Karpas-422 (cell line): ENCODE measurements around the gene CIROP. TPM values are rescaled to one million over a fixed set of nuclear protein-coding genes. Genes with fewer than 3 reads are reported as not detected.

Source experiments
- DNase-seq: peaks from one replicate; pipeline ENCODE4 v3.0.0-alpha.2; 2015
- H2AFZ ChIP-seq: fragments of 200-600 bp; sonication (generic); 2 replicates; pipeline ENCODE4 v1.6.1; 2014; ENCODE audit warnings: antibody characterized with exemption, low read length, mixed read lengths
- H3K27ac ChIP-seq: fragments of 200-600 bp; sonication (generic); 2 replicates; pipeline ENCODE4 v1.5.1; 2014; ENCODE audit warnings: mild to moderate bottlenecking, low read length, moderate library complexity
- H3K27me3 ChIP-seq: fragments of 200-600 bp; sonication (generic); 2 replicates; pipeline ENCODE4 v1.6.1; 2014; ENCODE audit warnings: low read length, mixed read lengths
- H3K36me3 ChIP-seq: fragments of 200-600 bp; sonication (generic); 2 replicates; pipeline ENCODE4 v1.6.1; 2014; ENCODE audit warnings: low read length, mixed read lengths; ENCODE audit not compliant: insufficient read depth
- H3K4me1 ChIP-seq: fragments of 200-600 bp; sonication (generic); 2 replicates; pipeline ENCODE4 v1.6.1; 2014; ENCODE audit warnings: mild to moderate bottlenecking, low read length, mixed read lengths
- H3K4me2 ChIP-seq: fragments of 200-600 bp; sonication (generic); 2 replicates; pipeline ENCODE4 v1.6.1; 2014; ENCODE audit warnings: low read length, low read depth, mild to moderate bottlenecking; ENCODE audit not compliant: poor library complexity, severe bottlenecking
- H3K4me3 ChIP-seq: fragments of 200-600 bp; sonication (generic); 2 replicates; pipeline ENCODE4 v1.5.1; 2014; ENCODE audit warnings: mild to moderate bottlenecking, antibody characterized with exemption, low read length, mixed read lengths
- H3K79me2 ChIP-seq: fragments of 200-600 bp; sonication (generic); 2 replicates; pipeline ENCODE4 v1.6.1; 2014; ENCODE audit warnings: mild to moderate bottlenecking, low read length, mixed read lengths
- H3K9ac ChIP-seq: fragments of 200-600 bp; sonication (generic); 2 replicates; pipeline ENCODE4 v1.6.0; 2014; ENCODE audit warnings: low read length
- H3K9me2 ChIP-seq: fragments of 200-600 bp; sonication (generic), shearing (Covaris generic); replicated peaks from 2 replicates; pipeline ENCODE4 v1.6.0; 2014; ENCODE audit warnings: mild to moderate bottlenecking, low read length, moderate library complexity; ENCODE audit not compliant: insufficient read depth
- H3K9me3 ChIP-seq: fragments of 300-700, 200-600 bp; sonication (generic); 2 replicates; pipeline ENCODE4 v1.6.1; 2014; ENCODE audit warnings: low read length, mixed read lengths
- H4K20me1 ChIP-seq: fragments of 200-600 bp; sonication (generic); 2 replicates; pipeline ENCODE4 v1.6.1; 2014; ENCODE audit warnings: mild to moderate bottlenecking, antibody characterized with exemption, low read length, low read depth; ENCODE audit not compliant: insufficient read depth
- total RNA-seq: library from RNA; depleted of rRNA; stranded (reverse); fragments of >200 nt; shearing (Covaris generic); gene quantifications from 2 replicates; pipeline ENCODE4 v1.2.3, GENCODE V29; 2014; ENCODE audit warnings: low replicate concordance

The CIROP gene
- total RNA-seq, 1 experiment from 2014 or later: not detected

DNA sequence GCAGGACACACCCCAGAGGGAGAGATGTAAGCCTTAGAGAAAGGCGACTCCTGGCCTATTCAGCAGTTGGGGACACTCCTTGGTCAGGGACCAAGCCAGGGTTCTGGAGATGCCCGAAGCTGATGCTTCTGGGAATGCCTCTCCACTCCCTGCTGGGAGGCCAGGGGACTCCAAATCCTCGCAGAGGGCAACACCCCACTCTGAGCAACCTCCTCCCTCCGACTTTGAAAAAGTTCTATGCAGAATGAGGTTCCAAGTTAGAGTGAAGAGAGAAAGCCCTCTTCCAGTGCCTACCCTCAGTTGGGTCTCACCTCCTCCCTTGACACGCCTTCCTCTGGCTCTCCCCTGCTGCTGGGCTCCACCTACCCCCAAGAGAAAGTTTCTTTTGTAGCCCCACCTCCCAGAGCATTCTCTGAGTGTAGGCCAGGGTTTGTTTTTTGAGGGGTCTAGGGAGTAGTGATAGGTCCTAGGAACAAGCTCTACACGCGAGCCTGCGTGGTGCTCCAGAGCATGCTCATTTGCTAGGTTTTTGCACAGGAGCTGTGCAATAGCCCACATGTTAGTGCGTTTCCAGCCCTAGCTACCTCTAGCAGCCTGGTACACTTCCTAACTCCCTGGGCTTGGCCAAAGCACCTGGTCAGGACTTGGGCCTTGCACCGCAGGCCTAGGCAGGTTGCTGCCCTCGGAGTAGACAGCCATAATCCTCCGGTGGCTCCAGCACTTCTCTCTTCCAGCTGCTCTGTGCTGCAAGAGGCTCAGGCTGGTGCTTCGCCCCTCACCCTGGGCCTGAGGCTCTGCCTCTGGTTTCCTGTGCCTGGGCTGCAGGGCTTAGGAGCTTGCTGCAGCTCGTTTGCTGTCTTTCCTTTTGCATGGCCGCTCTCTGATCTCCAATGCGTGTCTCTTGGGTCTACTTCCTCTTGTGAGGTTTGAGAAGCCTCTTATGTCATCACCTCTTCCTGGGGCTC lies 14.9 kb upstream of the CIROP start:
- Histone ChIP-seq H3K36me3 (no peaks in the 10 kb centered on the region), H4K20me1 (no peaks in the 10 kb centered on the region), H2AFZ (peak overlapping the region; percentile 82), H3K27ac (no peak overlapping the region), H3K4me2 (peak overlapping the region; percentile 47), H3K4me1 (peaks cover 29% of the 10 kb centered on the region), H3K79me2 (no peaks in the 10 kb centered on the region), H3K27me3 (no peaks in the 10 kb centered on the region), H3K9me3 (no peaks in the 10 kb centered on the region), H3K9me2 (no peaks in the 10 kb centered on the region), H3K9ac (peak overlapping the region; percentile 14), H3K4me3 (no peak overlapping the region)
- peak; percentile 74 for DNase-seq

DNA sequence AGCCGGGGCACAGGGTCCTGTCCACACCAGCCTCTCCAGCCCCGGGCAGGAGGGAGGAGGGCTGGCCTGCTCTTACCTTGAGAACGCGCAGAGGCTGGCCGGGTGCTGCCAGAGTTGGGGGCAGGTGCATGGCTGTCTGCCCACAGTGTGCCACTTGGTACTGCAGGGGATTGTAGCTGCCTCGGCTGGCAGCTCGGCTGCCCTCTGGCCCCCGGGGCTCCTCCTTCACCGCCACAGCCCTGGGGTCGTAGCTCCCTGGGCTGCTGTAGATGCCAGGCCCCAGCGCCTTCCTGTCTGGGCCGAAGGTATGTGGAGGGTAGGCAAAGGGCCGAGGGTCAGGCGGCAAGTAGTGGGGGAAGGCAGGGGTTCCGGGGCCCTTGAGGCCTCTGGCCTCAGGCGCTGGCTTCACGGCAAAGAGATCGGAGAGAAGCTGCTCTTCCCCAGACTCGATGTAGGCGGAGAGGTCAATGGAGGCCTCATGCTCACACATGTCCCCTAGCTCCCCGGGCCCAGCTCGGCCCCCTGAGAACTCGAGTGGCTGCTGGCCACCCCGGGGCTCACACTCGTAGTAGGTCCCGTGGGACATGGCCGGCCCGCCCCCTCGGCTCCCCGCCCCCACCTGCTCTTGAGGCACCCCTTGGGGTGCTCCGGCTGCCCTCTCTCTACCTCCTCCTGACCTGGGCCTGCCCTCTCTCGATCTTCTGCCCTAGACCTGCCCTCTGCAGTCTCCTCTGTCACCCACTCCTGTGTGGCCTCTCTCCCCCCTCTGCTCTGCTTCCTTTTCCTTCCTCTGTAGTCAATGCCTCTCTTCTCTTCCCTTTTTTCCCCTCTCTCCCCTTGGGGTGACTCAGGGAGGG lies 13.9 kb upstream of the CIROP start, which contains the start of gene CEBPE:
TSS of gene CEBPE (minus strand) at position 750 of the 857 bp plus-strand sequence. CDS start at position 586, 164 bp downstream.
- Histone ChIP-seq H2AFZ (peak within 1 kb of the TSS; percentile 82), H3K36me3 (no peaks in the 10 kb centered on the region), H3K27me3 (no peaks in the 10 kb centered on the region), H3K27ac (no peak within 1 kb of the TSS), H3K9ac (peak within 1 kb of the TSS; percentile 14), H3K4me2 (peak within 1 kb of the TSS; percentile 47), H3K4me3 (no peak within 1 kb of the TSS), H3K9me3 (no peaks in the 10 kb centered on the region), H4K20me1 (no peaks in the 10 kb centered on the region), H3K9me2 (no peaks in the 10 kb centered on the region), H3K79me2 (no peaks in the 10 kb centered on the region), H3K4me1 (peaks cover 32% of the 10 kb centered on the region)
- DNase-seq: no peak

DNA sequence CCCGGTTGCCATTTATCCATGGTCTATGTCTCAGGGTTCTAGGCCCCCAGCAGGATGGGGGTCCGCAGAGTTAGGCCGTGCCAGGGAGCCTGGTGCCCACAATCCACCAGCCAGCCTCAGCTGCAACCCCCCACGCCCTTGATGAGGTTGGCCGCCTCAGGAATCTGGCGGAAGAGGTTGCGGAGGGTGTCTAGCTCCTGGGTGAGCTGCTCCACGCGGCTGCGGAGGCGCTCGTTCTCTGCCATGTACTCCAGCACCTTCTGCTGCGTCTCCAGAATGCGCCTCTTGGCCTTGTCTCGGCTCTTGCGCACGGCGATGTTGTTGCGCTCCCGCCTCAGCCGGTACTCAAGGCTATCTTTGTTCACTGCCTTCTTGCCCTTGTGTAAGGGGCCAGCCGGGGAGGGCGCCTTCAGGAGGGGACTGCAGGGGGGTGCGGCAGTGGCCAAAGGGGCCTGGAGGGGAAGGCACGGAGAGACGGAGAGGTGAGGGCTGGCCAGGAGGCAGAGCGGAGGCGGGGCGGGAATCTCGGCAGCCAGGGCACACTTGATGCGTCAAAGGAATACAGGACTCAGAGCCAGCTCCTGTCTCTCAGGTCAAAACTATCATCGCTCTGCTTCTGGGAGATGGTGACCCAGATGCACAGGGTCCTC lies 12.7 kb upstream of the CIROP start:
- Histone ChIP-seq H3K9me2 (no peaks in the 10 kb centered on the region), H3K36me3 (no peaks in the 10 kb centered on the region), H3K79me2 (no peaks in the 10 kb centered on the region), H3K27me3 (no peaks in the 10 kb centered on the region), H3K4me3 (no peak overlapping the region), H3K4me2 (no peak overlapping the region), H4K20me1 (no peaks in the 10 kb centered on the region), H3K27ac (no peak overlapping the region), H3K4me1 (peaks cover 32% of the 10 kb centered on the region), H3K9ac (no peak overlapping the region), H3K9me3 (no peaks in the 10 kb centered on the region), H2AFZ (no peak overlapping the region)
- DNase-seq: no peak

DNA sequence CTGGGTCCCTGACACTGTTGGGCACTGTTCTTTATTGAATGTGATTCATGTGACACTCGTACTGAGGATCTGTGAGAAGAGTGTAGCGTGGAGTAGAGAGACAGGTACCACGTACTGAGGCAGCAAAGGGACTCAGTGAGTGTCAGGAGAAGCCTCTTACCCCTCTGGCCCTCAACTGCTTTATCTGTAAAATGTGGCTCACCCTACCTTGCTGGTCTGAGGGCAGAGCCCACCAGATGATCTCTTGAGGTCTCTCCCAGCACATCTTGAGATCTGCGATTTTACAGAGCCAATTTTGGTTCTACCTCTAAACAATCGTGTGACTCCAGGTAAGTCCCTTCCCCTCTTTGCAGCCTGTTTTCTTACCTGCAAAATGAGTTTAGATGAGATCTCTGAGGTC lies 11.1 kb upstream of the CIROP start:
- no peaks in the 10 kb centered on the region for H4K20me1 ChIP-seq
- no peak overlapping the region for H2AFZ ChIP-seq
- H3K4me2 ChIP-seq: no peak overlapping the region
- H3K27me3 ChIP-seq: no peaks in the 10 kb centered on the region
- no peak overlapping the region for H3K9ac ChIP-seq
- H3K27ac ChIP-seq: no peak overlapping the region
- no peaks in the 10 kb centered on the region for H3K79me2 ChIP-seq
- no peaks in the 10 kb centered on the region for H3K36me3 ChIP-seq
- H3K9me2 ChIP-seq: no peaks in the 10 kb centered on the region
- DNase-seq: no peak
- H3K9me3 ChIP-seq: no peaks in the 10 kb centered on the region
- H3K4me3 ChIP-seq: no peak overlapping the region
- peaks cover 26% of the 10 kb centered on the region for H3K4me1 ChIP-seq

DNA sequence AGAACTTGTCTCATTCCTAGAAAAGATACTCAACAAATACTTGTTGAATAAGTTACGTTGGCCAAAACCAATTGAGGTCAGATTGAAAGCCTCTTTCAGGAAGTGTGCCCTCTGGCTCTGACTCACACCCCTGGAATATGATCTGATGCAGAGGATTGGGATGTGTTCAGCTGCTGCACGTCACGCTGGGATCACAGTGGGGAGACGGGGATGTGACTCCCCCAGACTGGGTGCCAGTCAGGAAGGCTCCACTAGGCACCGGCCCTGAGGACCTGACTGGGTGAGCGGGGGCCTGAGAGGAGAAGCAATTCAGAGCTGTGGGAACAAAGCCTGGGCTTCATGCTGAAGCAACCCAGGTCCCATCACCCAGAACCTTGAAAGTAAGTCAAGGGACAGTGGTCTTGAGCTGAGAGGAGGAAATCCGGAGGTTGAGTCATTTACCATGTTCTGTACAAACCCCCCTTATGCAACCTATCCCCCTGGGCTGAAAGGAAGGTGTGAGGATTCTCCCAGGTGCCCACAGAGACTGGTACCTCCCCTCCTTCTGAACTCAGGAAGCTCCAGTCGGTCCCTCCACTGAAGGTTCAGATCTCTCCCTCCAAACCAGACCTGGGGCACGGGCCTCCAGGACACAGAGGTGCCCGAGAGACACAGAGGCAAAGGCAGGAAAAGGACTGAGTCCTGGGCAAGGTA lies 10.4 kb upstream of the CIROP start:
- no peak overlapping the region for H2AFZ ChIP-seq
- no peaks in the 10 kb centered on the region for H3K79me2 ChIP-seq
- H3K4me1 ChIP-seq: peaks cover 20% of the 10 kb centered on the region
- H3K4me3 ChIP-seq: no peak overlapping the region
- H3K27ac ChIP-seq: no peak overlapping the region
- no peak for DNase-seq
- H3K9me2 ChIP-seq: no peaks in the 10 kb centered on the region
- H3K4me2 ChIP-seq: no peak overlapping the region
- no peaks in the 10 kb centered on the region for H3K9me3 ChIP-seq
- no peak overlapping the region for H3K9ac ChIP-seq
- no peaks in the 10 kb centered on the region for H3K36me3 ChIP-seq
- H4K20me1 ChIP-seq: no peaks in the 10 kb centered on the region
- no peaks in the 10 kb centered on the region for H3K27me3 ChIP-seq

DNA sequence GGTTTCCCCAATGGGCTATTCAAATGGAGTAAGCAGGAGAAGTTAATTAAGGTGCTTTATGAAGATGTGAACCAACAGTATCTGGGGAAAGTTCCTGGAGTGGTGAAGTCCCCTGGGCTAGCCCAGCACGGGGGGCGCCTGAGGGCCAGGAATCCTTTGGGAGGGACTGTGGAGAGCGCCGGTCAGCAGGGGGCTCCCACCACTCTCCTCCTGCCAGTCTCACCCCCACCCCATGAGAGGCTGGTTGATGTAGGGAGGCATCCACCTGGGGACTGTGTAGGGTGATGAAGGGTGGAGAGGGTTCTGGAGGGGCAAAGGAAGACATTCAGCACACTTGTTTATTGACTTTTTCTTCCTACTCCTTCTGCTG lies 9.9 kb upstream of the CIROP start:
- Histone ChIP-seq H3K9me3 (no peaks in the 10 kb centered on the region), H3K27me3 (no peaks in the 10 kb centered on the region), H4K20me1 (no peaks in the 10 kb centered on the region), H3K36me3 (no peaks in the 10 kb centered on the region), H3K4me3 (no peak overlapping the region), H3K4me1 (peaks cover 14% of the 10 kb centered on the region), H2AFZ (no peak overlapping the region), H3K27ac (no peak overlapping the region), H3K9ac (no peak overlapping the region), H3K4me2 (no peak overlapping the region), H3K79me2 (no peaks in the 10 kb centered on the region), H3K9me2 (no peaks in the 10 kb centered on the region)
- DNase-seq: no peak

DNA sequence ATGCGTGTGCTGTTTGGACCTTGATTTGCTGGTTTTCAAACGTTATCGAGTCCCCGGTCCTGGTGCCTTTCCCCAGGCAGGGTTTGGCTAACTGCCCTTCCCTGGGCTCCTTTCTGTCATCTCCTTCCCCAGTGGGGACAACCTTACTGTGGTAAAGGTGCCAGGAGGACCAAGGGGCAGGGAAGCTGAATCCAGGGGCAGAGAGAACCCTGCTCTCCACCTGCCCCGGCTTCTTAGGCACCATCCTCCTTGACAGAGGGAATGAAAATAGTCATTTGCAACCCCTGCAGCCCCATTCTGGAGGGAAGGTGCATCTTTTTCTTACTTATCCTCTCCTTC lies 9.3 kb upstream of the CIROP start:
- Histone ChIP-seq H4K20me1 (no peaks in the 10 kb centered on the region), H3K4me2 (no peak overlapping the region), H3K4me3 (no peak overlapping the region), H3K9me2 (no peaks in the 10 kb centered on the region), H3K4me1 (peaks cover 9% of the 10 kb centered on the region), H3K79me2 (no peaks in the 10 kb centered on the region), H3K9me3 (no peaks in the 10 kb centered on the region), H3K36me3 (no peaks in the 10 kb centered on the region), H2AFZ (no peak overlapping the region), H3K9ac (no peak overlapping the region), H3K27ac (no peak overlapping the region), H3K27me3 (no peaks in the 10 kb centered on the region)
- DNase-seq: no peak
